ENCODE data around the gene HSPA4. TPM values are rescaled to one million over a fixed set of nuclear protein-coding genes. Genes with fewer than 3 reads are reported as not detected.

Gene HSPA4
- total and polyA plus RNA-seq, 2 of the 13 experiments (the other 11 are each of a cell fraction or from before 2014, with no cell fraction given), result 36.6 to 231 TPM

GRCh38 chr5:133129289-133129688, 77.5 kb downstream of the HSPA4 start:
- Histone ChIP-seq H3K27me3 (ENCODE audit: control insufficient read depth in 1 of 2, insufficient read depth in 2 of 2, low read length in 2 of 2) (peaks cover 1 to 23% of the 10 kb centered on the region in 2 experiments; a peak in 2 of 5 replicates), H4K20me1 (ENCODE audit: insufficient read depth, low read length) (no peaks in the 10 kb centered on the region), H3K79me2 (ENCODE audit: insufficient read depth, low read length) (no peaks in the 10 kb centered on the region), H3K36me3 (replicated peaks in 1 of 2; ENCODE audit: control insufficient read depth in 1 of 2, insufficient read depth in 2 of 2, low read length in 2 of 2) (no peaks in the 10 kb centered on the region), H3K27ac (ENCODE audit: extremely low read length, insufficient read depth, low read length) (no peak overlapping the region), H3K4me3 (replicated peaks in 1 of 3; ENCODE audit: insufficient read depth in 1 of 3, low read depth in 2 of 3, low read length in 3 of 3) (no peak overlapping the region), H3K4me1 (ENCODE audit: insufficient read depth, low read length) (no peaks in the 10 kb centered on the region), H3K4me2 (ENCODE audit: low read depth, low read length) (no peak overlapping the region), H2AFZ (ENCODE audit: low read length) (no peak overlapping the region), H3K9me3 (ENCODE audit: low read length) (no peaks in the 10 kb centered on the region), H3K9ac (ENCODE audit: insufficient read depth, low read depth, low read length) (no peak overlapping the region)
- ChIA-PET CTCF (ENCODE audit: low intra/inter-chr PET ratio, low total read pairs) (no interaction called here), POLR2A (no interaction called here)
- FAIRE-seq (no peak), ATAC-seq (no peak), DNase-seq (ENCODE audit: low spot score) (no peak)
- TF ChIP-seq ZNF672 (CRISPR knock-in tag; IDR thresholded peaks at IDR 0.05), result no peak
- no peak for TF ChIP-seq ZNF121 (CRISPR knock-in tag; IDR thresholded peaks at IDR 0.05)
- no peak for TF ChIP-seq TBL1XR1 (IDR thresholded peaks at IDR 0.05; ENCODE audit: borderline replicate concordance, low read length, partially characterized antibody)
- no peak for TF ChIP-seq RCOR2 (CRISPR knock-in tag; IDR thresholded peaks at IDR 0.05)
- no peak for TF ChIP-seq EHMT2 (IDR thresholded peaks at IDR 0.05; ENCODE audit: borderline replicate concordance, low read depth, low read length)
- TF ChIP-seq ZNF431 (CRISPR knock-in tag; IDR thresholded peaks at IDR 0.05; ENCODE audit: borderline replicate concordance, low read depth), result no peak
- no peak for TF ChIP-seq ZBTB33 (CRISPR knock-in tag; IDR thresholded peaks at IDR 0.05)
- no peak for TF ChIP-seq ZNF607 (CRISPR knock-in tag; IDR thresholded peaks at IDR 0.05; ENCODE audit: borderline replicate concordance)
- TF ChIP-seq NR2F2 (IDR thresholded peaks at IDR 0.05; ENCODE audit: borderline replicate concordance, low read depth), result no peak
- no peak for TF ChIP-seq PAXIP1 (CRISPR knock-in tag; conservative IDR thresholded peaks at IDR 0.05)
- TF ChIP-seq NFKBIZ (CRISPR knock-in tag; IDR thresholded peaks at IDR 0.05), result no peak
- TF ChIP-seq SIN3A (IDR thresholded peaks at IDR 0.05; ENCODE audit: borderline replicate concordance, low read depth, low read length), result no peak
- no peak for TF ChIP-seq ZNF704 (CRISPR knock-in tag; IDR thresholded peaks at IDR 0.05; ENCODE audit: borderline replicate concordance)
- no peak for TF ChIP-seq ZNF710 (CRISPR knock-in tag; IDR thresholded peaks at IDR 0.05; ENCODE audit: borderline replicate concordance)
- no peak for TF ChIP-seq ZNF496 (CRISPR knock-in tag; IDR thresholded peaks at IDR 0.05; ENCODE audit: insufficient replicate concordance)
- no peak for TF ChIP-seq ZSCAN22 (CRISPR knock-in tag; IDR thresholded peaks at IDR 0.05)
- TF ChIP-seq ZNF263 (CRISPR knock-in tag; IDR thresholded peaks at IDR 0.05), result no peak
- intact Hi-C loops (cut with micrococcal nuclease; ENCODE audit: unreplicated experiment), result no loop called here
- in situ Hi-C loops (cut with HindIII; ENCODE audit: extremely low pct_ligation_motif_present, low pct_unique_long_range_greater_than_20kb), result no loop called here
- BruUV-seq (replicated peaks), result no TSS peak
- WGBS (ENCODE audit: low lambda C conversion rate), result under 1% methylated on average over 6 of the region's 6 CpGs
